BLaER1 treated with 17β-estradiol and CSF1 and Interleukin-3, amounts not matched to agents 10 nM and 100 nM (cell line): ENCODE measurements around the gene COBL.

Experiments used
- H3K27ac ChIP-seq, 11 experiments: shearing (Covaris generic); formaldehyde crosslinking; 2 replicates each; pipeline ENCODE4 v1.8.1; 2022
- H3K27me3 ChIP-seq, 11 experiments: shearing (Covaris generic); formaldehyde crosslinking; 2 replicates each; pipeline ENCODE4 v1.8.1; 2022
- H3K36me3 ChIP-seq, 11 experiments: shearing (Covaris generic); formaldehyde crosslinking; 2 replicates each; pipeline ENCODE4 v1.8.1; 2022
- H3K4me1 ChIP-seq, 10 experiments: shearing (Covaris generic); formaldehyde crosslinking; 2 replicates each; pipeline ENCODE4 v1.8.1; 2022
- H3K4me2 ChIP-seq, 11 experiments: shearing (Covaris generic); formaldehyde crosslinking; 2 replicates each; pipeline ENCODE4 v1.8.1; 2022
- H3K4me3 ChIP-seq, 10 experiments: shearing (Covaris generic); formaldehyde crosslinking; 2 replicates each; pipeline ENCODE4 v1.8.1; 2022
- H3K9ac ChIP-seq, 11 experiments: shearing (Covaris generic); formaldehyde crosslinking; 2 replicates each; pipeline ENCODE4 v1.8.1; 2022
- H3K9me3 ChIP-seq, 11 experiments: shearing (Covaris generic); formaldehyde crosslinking; replicated peaks in 1 of 11; 2 replicates each; pipeline ENCODE4 v1.8.1; 2022
- H4K20me1 ChIP-seq, 11 experiments: shearing (Covaris generic); formaldehyde crosslinking; 2 replicates each; pipeline ENCODE4 v1.8.1; 2022
- Cebpa-rat ChIP-seq, 11 experiments: shearing (Covaris generic); IDR thresholded peaks; 2 replicates each; pipeline ENCODE4 v1.8.1; 2022

The COBL gene

DNA sequence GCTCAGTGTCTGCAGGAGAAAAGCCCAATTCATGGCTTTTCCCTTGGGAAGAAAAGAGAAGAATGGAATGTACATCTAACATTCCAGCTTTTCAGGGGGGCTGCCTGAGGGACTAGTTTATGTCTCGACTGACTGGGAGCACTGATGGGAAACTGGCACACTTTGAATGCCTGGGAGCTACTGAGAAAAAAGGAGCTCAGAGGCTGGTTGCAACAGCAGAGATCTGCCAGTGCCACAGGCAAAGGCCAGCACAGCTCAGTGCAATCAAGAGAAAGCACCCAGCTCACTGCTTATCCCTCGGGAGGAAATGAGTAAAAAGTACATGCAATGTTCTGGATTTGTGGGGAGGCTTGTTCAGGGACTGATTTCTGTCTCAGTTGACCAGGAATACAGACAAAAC is 226.2 kb downstream of the COBL start:
- no peaks in the 10 kb centered on the region for H3K27me3 ChIP-seq
- H4K20me1 ChIP-seq = no peaks in the 10 kb centered on the region
- H3K4me1 ChIP-seq = peaks cover 0 to 18% (median 6%) of the 10 kb centered on the region in 10 experiments; a peak in 12 of 20 replicates
- H3K36me3 ChIP-seq = 0 out of 22 replicates have a peak, but pooled peaks cover 0 to 4% (median 0%) of the 10 kb centered on the region in 11 experiments
- TF ChIP-seq Cebpa-rat (IDR thresholded peaks at IDR 0.05) = no peak
- H3K9ac ChIP-seq = no peak overlapping the region
- peaks cover 31 to 44% (median 38%) of the 10 kb centered on the region in 11 experiments for H3K9me3 ChIP-seq
- no peak overlapping the region for H3K4me3 ChIP-seq
- H3K4me2 ChIP-seq = peak overlapping the region in 8 of 11 experiments; percentile 5 to 41 (median 18); a peak in 9 of 22 replicates
- no peak overlapping the region for H3K27ac ChIP-seq

DNA sequence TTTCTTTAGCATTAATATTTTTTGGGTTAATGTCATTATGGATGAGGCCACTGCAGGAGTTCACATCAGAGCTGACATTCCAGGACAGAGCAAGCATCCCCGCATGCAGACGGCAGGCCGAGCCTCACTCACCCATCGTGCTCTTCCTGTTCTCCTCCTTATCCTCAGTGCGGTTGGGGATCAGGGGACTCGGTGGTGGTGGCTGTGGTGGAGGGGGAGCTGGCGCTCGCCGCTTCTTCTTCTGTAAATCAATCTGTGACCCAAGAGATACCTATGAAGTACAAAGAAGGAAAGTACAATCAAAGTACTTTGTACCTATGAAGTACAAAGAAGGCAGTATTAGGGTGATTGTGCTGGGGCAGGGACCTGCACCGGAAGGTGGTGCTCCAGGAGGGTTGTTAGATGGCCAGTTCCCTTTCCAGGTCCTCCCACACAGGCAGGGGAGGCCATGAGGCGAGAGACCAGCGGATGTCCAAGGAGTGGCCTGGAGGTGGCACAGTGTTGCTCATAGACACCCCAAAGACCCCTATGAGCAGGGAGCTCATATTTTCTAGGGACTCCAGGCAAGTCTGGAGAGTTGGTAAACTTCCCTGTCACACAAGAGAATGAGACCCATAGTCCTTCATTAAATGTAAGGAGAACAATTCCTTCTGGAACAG is 231.4 kb downstream of the COBL start:
- H3K27me3 ChIP-seq = no peaks in the 10 kb centered on the region
- H4K20me1 ChIP-seq = no peaks in the 10 kb centered on the region
- no peak overlapping the region for H3K27ac ChIP-seq
- H3K4me3 ChIP-seq = no peak overlapping the region
- no peaks in the 10 kb centered on the region for H3K36me3 ChIP-seq
- no peak overlapping the region for H3K9ac ChIP-seq
- no peak for TF ChIP-seq Cebpa-rat (IDR thresholded peaks at IDR 0.05)
- no peak overlapping the region for H3K4me2 ChIP-seq
- H3K4me1 ChIP-seq = peaks cover 0 to 18% (median 7%) of the 10 kb centered on the region in 10 experiments; a peak in 16 of 20 replicates
- peaks cover under 1 to 4% (median 3%) of the 10 kb centered on the region in 11 experiments; a peak in 16 of 22 replicates for H3K9me3 ChIP-seq

DNA sequence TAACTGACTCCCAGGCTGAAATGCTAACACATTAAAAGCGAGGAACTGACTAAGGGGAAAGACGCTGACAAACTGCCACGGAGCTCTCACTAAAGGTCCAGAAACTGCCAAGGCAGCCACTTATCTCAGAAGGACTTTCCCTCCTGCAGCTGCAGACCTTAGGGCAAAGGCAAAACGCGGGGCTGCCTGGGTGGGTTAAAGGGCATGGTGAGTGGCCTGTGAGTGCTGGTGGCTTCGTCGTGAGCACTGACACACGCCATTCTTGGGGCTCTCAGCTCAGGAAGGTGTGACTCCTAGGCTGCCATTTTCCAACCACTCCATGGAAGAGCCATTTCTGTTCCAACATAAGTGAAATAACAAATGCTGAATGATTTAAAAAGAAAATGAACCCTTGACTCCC is 232.5 kb downstream of the COBL start:
- Histone ChIP-seq H3K4me2 (no peak overlapping the region), H3K27me3 (no peaks in the 10 kb centered on the region), H3K36me3 (no peaks in the 10 kb centered on the region), H4K20me1 (no peaks in the 10 kb centered on the region), H3K4me3 (no peak overlapping the region), H3K27ac (no peak overlapping the region), H3K9ac (no peak overlapping the region), H3K4me1 (peaks cover 0 to 26% (median 13%) of the 10 kb centered on the region in 10 experiments; a peak in 17 of 20 replicates), H3K9me3 (no peaks in the 10 kb centered on the region)
- no peak for TF ChIP-seq Cebpa-rat (IDR thresholded peaks at IDR 0.05)

DNA sequence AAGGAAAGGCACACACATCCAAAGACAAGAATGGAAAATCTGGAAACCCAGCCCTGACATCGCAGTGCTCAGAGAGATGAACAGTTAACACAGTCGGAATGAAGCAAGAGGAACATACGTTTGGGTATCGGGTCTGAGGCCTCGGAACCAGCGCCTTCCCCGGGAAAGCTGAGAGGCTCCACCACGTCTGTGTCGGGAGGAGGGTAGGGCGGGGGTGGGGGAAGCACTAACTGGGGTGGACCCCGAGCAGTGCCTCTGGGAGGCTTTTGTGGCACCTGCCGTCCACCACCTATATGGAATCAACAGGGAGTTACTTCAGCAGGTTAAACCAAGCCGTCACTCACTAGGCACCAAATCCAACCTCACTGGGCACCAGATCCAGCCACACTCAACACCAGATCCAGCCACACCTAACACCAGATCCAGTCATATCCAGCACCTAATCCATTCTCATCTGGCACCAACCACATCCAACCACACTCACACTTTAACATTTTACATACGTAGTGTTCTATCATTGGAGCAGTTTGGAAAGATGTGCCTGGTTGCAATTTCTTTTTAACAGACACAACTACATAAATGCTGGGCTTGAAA is 233.6 kb downstream of the COBL start:
- no peak overlapping the region for H3K4me3 ChIP-seq
- H4K20me1 ChIP-seq = no peaks in the 10 kb centered on the region
- no peaks in the 10 kb centered on the region for H3K9me3 ChIP-seq
- TF ChIP-seq Cebpa-rat (IDR thresholded peaks at IDR 0.05) = no peak
- H3K36me3 ChIP-seq = no peaks in the 10 kb centered on the region
- H3K4me2 ChIP-seq = no peak overlapping the region
- H3K27me3 ChIP-seq = no peaks in the 10 kb centered on the region
- H3K4me1 ChIP-seq = peaks cover under 1 to 19% (median 13%) of the 10 kb centered on the region in 10 experiments; a peak in 18 of 20 replicates
- H3K9ac ChIP-seq = no peak overlapping the region
- H3K27ac ChIP-seq = no peak overlapping the region

DNA sequence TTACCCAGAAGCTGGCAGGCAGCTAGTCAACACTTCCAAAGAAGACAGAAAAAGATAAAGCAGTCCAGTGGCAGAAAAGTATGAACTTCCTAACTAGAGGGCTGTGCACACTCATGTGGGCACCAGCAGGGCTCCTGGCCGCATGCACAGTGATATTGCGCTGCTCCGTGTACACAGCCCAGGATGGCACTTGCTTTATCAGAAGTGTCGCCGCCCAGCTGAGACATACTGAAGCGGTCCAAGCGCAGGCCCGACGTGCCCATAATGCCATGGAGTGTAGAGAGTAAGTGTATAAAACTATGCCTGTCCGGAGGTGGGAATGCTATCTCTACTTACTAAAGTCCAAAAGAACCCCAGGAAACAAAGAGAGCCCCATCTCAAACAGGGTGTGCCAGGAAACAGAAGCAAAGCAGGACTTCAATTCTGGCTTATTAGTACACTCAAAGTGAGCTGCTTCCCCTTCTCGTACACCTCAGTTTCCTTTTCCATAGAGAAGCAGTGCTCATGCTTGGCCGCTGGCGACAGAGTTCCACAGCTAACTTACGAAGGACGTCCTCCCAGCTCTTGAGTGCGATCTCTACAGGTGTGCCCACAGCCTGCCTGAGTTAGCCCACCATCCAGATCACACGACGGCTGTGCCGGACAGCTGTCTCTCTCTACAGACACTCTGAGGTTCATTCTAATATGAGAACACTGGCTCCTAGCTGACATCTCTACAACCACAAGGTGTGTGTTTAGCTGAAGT is 234.3 kb downstream of the COBL start:
- H3K4me1 ChIP-seq = peaks cover 8 to 19% (median 13%) of the 10 kb centered on the region in 10 experiments; a peak in 18 of 20 replicates
- no peaks in the 10 kb centered on the region for H3K36me3 ChIP-seq
- H3K27me3 ChIP-seq = no peaks in the 10 kb centered on the region
- no peak for TF ChIP-seq Cebpa-rat (IDR thresholded peaks at IDR 0.05)
- no peaks in the 10 kb centered on the region for H3K9me3 ChIP-seq
- H3K27ac ChIP-seq = no peak overlapping the region
- no peak overlapping the region for H3K4me3 ChIP-seq
- H4K20me1 ChIP-seq = no peaks in the 10 kb centered on the region
- no peak overlapping the region for H3K9ac ChIP-seq
- H3K4me2 ChIP-seq = no peak overlapping the region

DNA sequence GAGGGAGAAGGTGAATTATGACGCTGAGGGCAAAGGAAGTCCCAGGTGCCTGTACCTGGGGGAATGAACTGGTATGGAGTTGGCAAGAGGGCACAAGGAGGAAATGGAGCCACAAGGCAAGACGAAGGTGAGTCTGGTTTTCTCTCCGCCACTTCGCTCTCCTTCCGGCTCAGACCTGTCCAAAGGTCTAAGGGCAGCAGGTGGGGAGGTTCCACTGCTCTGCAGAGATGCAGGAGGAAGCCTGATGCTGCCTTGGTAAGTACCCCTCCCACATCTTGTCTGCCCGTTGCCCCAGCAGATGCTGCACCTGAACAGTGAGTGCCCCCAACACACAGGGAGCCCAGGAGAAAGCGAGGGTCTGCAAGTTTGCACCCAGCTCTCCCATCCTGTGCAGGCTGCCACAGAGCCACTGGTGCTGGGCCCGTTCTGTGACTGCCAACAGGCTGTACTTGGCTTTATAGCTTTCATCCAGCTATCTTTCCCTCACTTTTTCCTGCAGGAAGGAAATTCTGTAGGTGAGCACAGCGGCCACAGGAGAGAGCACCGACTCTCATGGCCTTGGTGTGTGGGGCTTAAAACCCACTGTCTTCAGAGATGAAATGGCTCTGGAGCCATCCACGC is 235.2 kb downstream of the COBL start:
- no peaks in the 10 kb centered on the region for H3K36me3 ChIP-seq
- no peak overlapping the region for H3K9ac ChIP-seq
- H3K4me1 ChIP-seq = peaks cover 10 to 19% (median 13%) of the 10 kb centered on the region in 10 experiments; a peak in 18 of 20 replicates
- no peak overlapping the region for H3K4me3 ChIP-seq
- no peak overlapping the region for H3K27ac ChIP-seq
- H3K4me2 ChIP-seq = no peak overlapping the region
- H4K20me1 ChIP-seq = no peaks in the 10 kb centered on the region
- H3K27me3 ChIP-seq = no peaks in the 10 kb centered on the region
- H3K9me3 ChIP-seq = no peaks in the 10 kb centered on the region
- no peak for TF ChIP-seq Cebpa-rat (IDR thresholded peaks at IDR 0.05)

DNA sequence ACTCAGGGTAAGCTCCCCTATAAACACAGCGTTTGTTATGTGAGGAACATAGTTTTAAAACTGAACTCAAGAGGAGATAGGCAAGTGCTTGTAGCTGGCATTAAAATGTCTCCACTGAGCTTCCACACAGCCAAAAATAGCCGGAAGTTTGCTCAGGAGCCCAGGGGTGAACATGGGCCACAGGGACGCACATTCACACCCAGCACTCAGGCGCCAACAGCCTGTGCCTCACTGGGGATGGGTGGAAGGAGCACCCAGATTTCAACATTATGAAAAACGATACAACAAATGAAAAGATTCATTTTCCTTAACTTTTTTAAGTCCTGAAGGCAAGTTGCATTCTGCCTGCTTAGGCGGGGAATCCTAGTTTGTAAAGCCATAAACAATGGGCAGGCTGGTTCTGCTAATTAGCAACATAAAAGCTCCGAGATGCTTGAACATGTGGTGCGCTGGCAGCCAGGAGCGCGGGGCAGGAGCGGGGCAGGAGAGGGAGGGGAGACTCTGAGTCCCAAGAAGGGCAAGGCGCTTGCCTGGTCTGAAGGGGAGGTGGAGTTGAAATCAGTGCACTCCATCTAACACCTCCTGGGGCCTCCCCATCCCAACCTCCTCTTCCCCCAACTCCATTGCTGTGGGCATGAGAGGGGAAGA is 235.9 kb downstream of the COBL start:
- Histone ChIP-seq H3K9me3 (no peaks in the 10 kb centered on the region), H3K9ac (no peak overlapping the region), H3K27ac (no peak overlapping the region), H3K4me3 (no peak overlapping the region), H3K27me3 (no peaks in the 10 kb centered on the region), H3K4me2 (peak overlapping the region in 9 of 11 experiments; percentile 4 to 49 (median 27); a peak in 13 of 22 replicates), H3K36me3 (no peaks in the 10 kb centered on the region), H4K20me1 (no peaks in the 10 kb centered on the region), H3K4me1 (peaks cover 12 to 25% (median 19%) of the 10 kb centered on the region in 10 experiments)
- no peak for TF ChIP-seq Cebpa-rat (IDR thresholded peaks at IDR 0.05)

DNA sequence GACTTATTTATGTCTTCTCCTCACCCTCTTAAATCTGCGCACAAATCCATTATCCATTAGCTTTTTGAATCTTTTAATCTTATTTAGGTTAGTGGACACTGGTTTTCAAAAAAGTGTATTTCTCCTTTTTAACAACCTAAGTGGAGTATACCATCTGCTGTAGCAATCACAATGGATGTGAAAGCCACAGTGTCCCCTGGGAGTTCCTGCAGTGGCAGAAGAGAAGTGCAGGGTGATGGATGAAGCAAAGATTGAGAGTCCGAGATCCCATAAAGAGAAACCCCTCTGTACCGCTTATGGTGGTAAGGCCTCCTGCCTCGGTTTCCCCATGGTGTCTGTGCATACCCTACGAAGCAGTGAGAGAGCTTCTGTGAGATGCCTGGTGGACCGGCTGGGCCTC is 236.4 kb downstream of the COBL start:
- Histone ChIP-seq H3K9me3 (no peaks in the 10 kb centered on the region), H4K20me1 (no peaks in the 10 kb centered on the region), H3K4me2 (peak overlapping the region in 9 of 11 experiments; percentile 4 to 49 (median 27); a peak in 15 of 22 replicates), H3K4me3 (no peak overlapping the region), H3K27ac (no peak overlapping the region), H3K9ac (no peak overlapping the region), H3K4me1 (peaks cover 16 to 29% (median 22%) of the 10 kb centered on the region in 10 experiments), H3K27me3 (no peaks in the 10 kb centered on the region), H3K36me3 (no peaks in the 10 kb centered on the region)
- TF ChIP-seq Cebpa-rat (IDR thresholded peaks at IDR 0.05) = no peak
